PC-3 (cell line): ENCODE measurements around the gene ZNF738. TPM values are rescaled to one million over a fixed set of nuclear protein-coding genes. Genes with fewer than 3 reads are reported as not detected.

Experiments
- ATAC-seq: fragments of 200-7000 bp; cut with Tn5 transposase; 2 replicates; pipeline ENCODE4 v1.9.1; 2020; ENCODE audit warnings: mild to moderate bottlenecking, moderate library complexity
- BruUV-seq: library from RNA; stranded (reverse); fragments of 400-500 nt; replicated peaks from 2 replicates; lab custom pipeline; 2021; lab: Mats Ljungman, UMichigan
- CTCF ChIA-PET: fragments of 300-600 bp; sonication (Branson Sonifier 250); formaldehyde crosslinking; loops from one replicate; lab custom pipeline; 2022; ENCODE audit warnings: antibody characterized with exemption; lab: Charles Lee
- POLR2A ChIA-PET: fragments of 300-600 bp; sonication (Branson Sonifier 250); formaldehyde crosslinking; loops from one replicate; lab custom pipeline; 2022; ENCODE audit warnings: antibody characterized with exemption; ENCODE audit not compliant: unreplicated experiment; lab: Charles Lee
- DNase-seq: peaks from one replicate; pipeline ENCODE4 v3.0.0-alpha.2; 2015
- H2AFZ ChIP-seq: fragments of 300-600 bp; sonication (generic); 2 replicates; pipeline ENCODE4 v1.6.0; 2016; ENCODE audit warnings: antibody characterized with exemption, low read length
- H3F3A ChIP-seq: fragments of 300-600 bp; sonication (generic); one replicate; pipeline ENCODE4 v1.6.0; 2017; ENCODE audit warnings: antibody characterized with exemption, low read length, control low read depth, mild to moderate bottlenecking; ENCODE audit not compliant: unreplicated experiment
- H3K27ac ChIP-seq: fragments of 300-600 bp; sonication (generic); 2 replicates; pipeline ENCODE4 v1.5.1; 2016; ENCODE audit warnings: mild to moderate bottlenecking, low read length
- H3K27me3 ChIP-seq: fragments of 300-600 bp; sonication (generic); 2 replicates; pipeline ENCODE4 v1.6.1; 2016; ENCODE audit warnings: low read length, mixed read lengths
- H3K36me3 ChIP-seq: fragments of 300-600 bp; sonication (generic); 2 replicates; pipeline ENCODE4 v1.6.1; 2016; ENCODE audit warnings: low read depth, mixed run types, low read length, mixed read lengths
- H3K4me1 ChIP-seq: fragments of 300-600 bp; sonication (generic); 2 replicates; pipeline ENCODE4 v1.5.1; 2016; ENCODE audit warnings: low read length; ENCODE audit not compliant: insufficient read depth
- H3K4me2 ChIP-seq: fragments of 300-600 bp; sonication (generic); 2 replicates; pipeline ENCODE4 v1.6.0; 2016; ENCODE audit warnings: low read length
- H3K4me3 ChIP-seq: fragments of 300-600 bp; sonication (generic); 2 replicates; pipeline ENCODE4 v1.5.1; 2016; ENCODE audit warnings: mild to moderate bottlenecking, low read length, mixed read lengths
- H3K79me2 ChIP-seq: fragments of 300-600 bp; sonication (generic); 2 replicates; pipeline ENCODE4 v1.6.1; 2017; ENCODE audit warnings: low read length, mixed read lengths
- H3K9ac ChIP-seq: fragments of 300-600 bp; sonication (generic); 2 replicates; pipeline ENCODE4 v1.6.0; 2016; ENCODE audit warnings: mild to moderate bottlenecking, low read length
- H3K9me2 ChIP-seq: fragments of 300-600 bp; sonication (generic); replicated peaks from 2 replicates; pipeline ENCODE4 v1.6.1; 2016; ENCODE audit warnings: mixed run types, low read length, mixed read lengths
- H3K9me3 ChIP-seq: fragments of 300-600 bp; sonication (generic); 2 replicates; pipeline ENCODE4 v1.6.1; 2016; ENCODE audit warnings: low read length, mixed read lengths
- H4K20me1 ChIP-seq: fragments of 300-600 bp; sonication (generic); 2 replicates; pipeline ENCODE4 v1.6.1; 2016; ENCODE audit warnings: low read length, mixed read lengths
- CTCF ChIP-seq: fragments of 300-600 bp; sonication (generic); conservative IDR thresholded peaks from 2 replicates; pipeline ENCODE4 v1.5.1; 2017; ENCODE audit warnings: antibody characterized with exemption, low read depth, mild to moderate bottlenecking, low read length
- EZH2 ChIP-seq: fragments of 300-600 bp; sonication (generic); IDR thresholded peaks from one replicate; pipeline ENCODE4 v1.6.1; 2017; ENCODE audit warnings: antibody characterized with exemption, mild to moderate bottlenecking, low read length; ENCODE audit not compliant: unreplicated experiment
- EZH2phosphoT487 ChIP-seq: fragments of 300-600 bp; sonication (generic); IDR thresholded peaks from 2 replicates; pipeline ENCODE4 v1.6.1; 2018; ENCODE audit warnings: mild to moderate bottlenecking, antibody characterized with exemption, low read length, borderline replicate concordance
- intact Hi-C: fragments of 100-400 bp; cut with micrococcal nuclease; formaldehyde crosslinking; loops from 2 replicates; pipeline ENCODE4 v1.9.0; 2023
- total RNA-seq: library from RNA; depleted of rRNA; stranded (reverse); fragments of >200 nt; gene quantifications from 2 replicates; pipeline ENCODE4 v1.2.3, GENCODE V29; 2014

Gene ZNF738
- total RNA-seq, 1 experiment from 2014 or later, result 8.1 TPM

- BruUV-seq, result no TSS peak
- H3K9ac ChIP-seq, result no peak overlapping the region
- H2AFZ ChIP-seq, result no peak overlapping the region
- no peaks in the 10 kb centered on the region for H3F3A ChIP-seq
- H3K79me2 ChIP-seq, result peaks cover 20% of the 10 kb centered on the region
- H3K36me3 ChIP-seq, result peaks cover 61% of the 10 kb centered on the region
- no peak overlapping the region for H3K4me3 ChIP-seq
- H3K4me2 ChIP-seq, result no peak overlapping the region
- intact Hi-C loops, result no loop called here
- ATAC-seq (no peak), DNase-seq (no peak)
- POLR2A ChIA-PET, result no interaction called here
- no peaks in the 10 kb centered on the region for H3K4me1 ChIP-seq
- no peaks in the 10 kb centered on the region for H4K20me1 ChIP-seq
- peaks cover 21% of the 10 kb centered on the region; the same call in 1 of the 2 replicates for H3K9me3 ChIP-seq
- H3K27ac ChIP-seq, result no peak overlapping the region
- no peaks in the 10 kb centered on the region for H3K27me3 ChIP-seq
- H3K9me2 ChIP-seq, result no peaks in the 10 kb centered on the region
- TF ChIP-seq CTCF (no peak), EZH2 (no peak), EZH2phosphoT487 (no peak)
- CTCF ChIA-PET, result no interaction called here
These were observed 41.0 kb upstream of the ZNF738 start for GRCh38 chr19:21317821-21318220.

- intact Hi-C loops, result loop anchor here (10.0 kb wide), 1 partner anchor 114 kb away; no protein-coding TSS in a partner anchor
- H4K20me1 ChIP-seq, result no peaks in the 10 kb centered on the region
- no TSS peak for BruUV-seq
- no peak for DNase-seq
- H3K4me3 ChIP-seq, result no peak overlapping the region
- no peaks in the 10 kb centered on the region for H3K4me1 ChIP-seq
- no peak overlapping the region for H2AFZ ChIP-seq
- no peak for TF ChIP-seq EZH2phosphoT487
- no peak for TF ChIP-seq EZH2
- no peak for TF ChIP-seq CTCF
- ChIA-PET CTCF (no interaction called here), POLR2A (no interaction called here)
- no peak overlapping the region for H3K4me2 ChIP-seq
- H3K9me3 ChIP-seq, result peaks cover 38% of the 10 kb centered on the region
- H3K79me2 ChIP-seq, result peaks cover 44% of the 10 kb centered on the region
- H3K27ac ChIP-seq, result no peak overlapping the region
- H3F3A ChIP-seq, result no peaks in the 10 kb centered on the region
- ATAC-seq, result no peak
- peaks cover 80% of the 10 kb centered on the region for H3K36me3 ChIP-seq
- no peak overlapping the region for H3K9ac ChIP-seq
- no peaks in the 10 kb centered on the region for H3K9me2 ChIP-seq
- no peaks in the 10 kb centered on the region for H3K27me3 ChIP-seq
These were observed 37.7 kb upstream of the ZNF738 start for GRCh38 chr19:21321134-21321533.

GRCh38 chr19:21321996-21322395, 36.8 kb upstream of the ZNF738 start:
- CTCF ChIA-PET, result no interaction called here
- DNase-seq (no peak), ATAC-seq (no peak)
- no peak overlapping the region for H3K4me2 ChIP-seq
- BruUV-seq, result no TSS peak
- H3F3A ChIP-seq, result no peaks in the 10 kb centered on the region
- H3K27ac ChIP-seq, result no peak overlapping the region
- no peaks in the 10 kb centered on the region for H3K9me2 ChIP-seq
- peaks cover 38% of the 10 kb centered on the region for H3K9me3 ChIP-seq
- no peak overlapping the region for H3K9ac ChIP-seq
- intact Hi-C loops, result loop anchor here (10.0 kb wide), 1 partner anchor 113 kb away; no protein-coding TSS in a partner anchor
- TF ChIP-seq CTCF (no peak), EZH2 (no peak), EZH2phosphoT487 (no peak)
- no peaks in the 10 kb centered on the region for H4K20me1 ChIP-seq
- no peaks in the 10 kb centered on the region for H3K4me1 ChIP-seq
- H3K79me2 ChIP-seq, result peaks cover 51% of the 10 kb centered on the region
- H3K4me3 ChIP-seq, result no peak overlapping the region
- no peaks in the 10 kb centered on the region for H3K27me3 ChIP-seq
- no peak overlapping the region for H2AFZ ChIP-seq
- POLR2A ChIA-PET, result no interaction called here
- H3K36me3 ChIP-seq, result peaks cover 82% of the 10 kb centered on the region
